Measurements from ENCODE around the gene TEDC1. TPM values are rescaled to one million over a fixed set of nuclear protein-coding genes. Genes with fewer than 3 reads are reported as not detected.

The TEDC1 gene
- total and polyA plus RNA-seq, 2 donors from 2014 or later: 6.9 to 13.2 TPM

DNA sequence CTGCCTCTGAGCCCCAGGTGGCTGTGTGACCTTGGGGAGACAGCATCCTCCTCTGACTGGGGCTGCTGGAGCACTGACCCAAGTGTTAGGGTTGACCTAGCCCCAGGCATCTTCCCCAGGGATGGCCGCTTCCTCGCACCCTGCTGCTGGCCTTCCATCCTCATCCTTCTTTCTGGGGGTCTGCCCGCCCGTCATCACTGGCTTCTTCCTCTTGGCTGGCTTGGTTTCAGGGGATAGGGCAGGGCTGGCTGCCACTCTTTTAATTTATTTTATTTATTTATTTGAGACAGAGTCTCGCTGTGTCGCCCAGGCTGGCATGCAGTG lies 3.5 kb downstream of the TEDC1 start:
- Histone ChIP-seq H3K27me3 (ENCODE audit: control insufficient read depth, insufficient read depth, low read length) (no peaks in the 10 kb centered on the region), H3K9me3 (ENCODE audit: control insufficient read depth in 2 of 3, insufficient read depth in 1 of 3, low read length in 3 of 3) (no peaks in the 10 kb centered on the region), H3K27ac (ENCODE audit: low read depth in 2 of 2, low read length in 2 of 2) (no peak overlapping the region), H3K4me1 (ENCODE audit: control insufficient read depth in 2 of 3, insufficient read depth in 2 of 3, low read depth in 1 of 3, low read length in 3 of 3) (peaks cover 0 to 2% (median 0%) of the 10 kb centered on the region in 3 donors), H3K36me3 (ENCODE audit: control insufficient read depth in 2 of 3, insufficient read depth in 3 of 3, low read length in 3 of 3) (no peaks in the 10 kb centered on the region), H3K9ac (ENCODE audit: low read length in 3 of 3) (no peak overlapping the region), H3K4me3 (ENCODE audit: low read length in 3 of 3) (no peak overlapping the region)
- FAIRE-seq (no peak), DNase-seq (no peak)
- TF ChIP-seq, protein P1, sequence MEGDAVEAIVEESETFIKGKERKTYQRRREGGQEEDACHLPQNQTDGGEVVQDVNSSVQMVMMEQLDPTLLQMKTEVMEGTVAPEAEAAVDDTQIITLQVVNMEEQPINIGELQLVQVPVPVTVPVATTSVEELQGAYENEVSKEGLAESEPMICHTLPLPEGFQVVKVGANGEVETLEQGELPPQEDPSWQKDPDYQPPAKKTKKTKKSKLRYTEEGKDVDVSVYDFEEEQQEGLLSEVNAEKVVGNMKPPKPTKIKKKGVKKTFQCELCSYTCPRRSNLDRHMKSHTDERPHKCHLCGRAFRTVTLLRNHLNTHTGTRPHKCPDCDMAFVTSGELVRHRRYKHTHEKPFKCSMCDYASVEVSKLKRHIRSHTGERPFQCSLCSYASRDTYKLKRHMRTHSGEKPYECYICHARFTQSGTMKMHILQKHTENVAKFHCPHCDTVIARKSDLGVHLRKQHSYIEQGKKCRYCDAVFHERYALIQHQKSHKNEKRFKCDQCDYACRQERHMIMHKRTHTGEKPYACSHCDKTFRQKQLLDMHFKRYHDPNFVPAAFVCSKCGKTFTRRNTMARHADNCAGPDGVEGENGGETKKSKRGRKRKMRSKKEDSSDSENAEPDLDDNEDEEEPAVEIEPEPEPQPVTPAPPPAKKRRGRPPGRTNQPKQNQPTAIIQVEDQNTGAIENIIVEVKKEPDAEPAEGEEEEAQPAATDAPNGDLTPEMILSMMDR (IDR thresholded peaks at IDR 0.05; ENCODE audit: borderline replicate concordance, extremely low read depth, insufficient read depth): no peak
- intact Hi-C loops (cut with DNase I): no loop called here

DNA sequence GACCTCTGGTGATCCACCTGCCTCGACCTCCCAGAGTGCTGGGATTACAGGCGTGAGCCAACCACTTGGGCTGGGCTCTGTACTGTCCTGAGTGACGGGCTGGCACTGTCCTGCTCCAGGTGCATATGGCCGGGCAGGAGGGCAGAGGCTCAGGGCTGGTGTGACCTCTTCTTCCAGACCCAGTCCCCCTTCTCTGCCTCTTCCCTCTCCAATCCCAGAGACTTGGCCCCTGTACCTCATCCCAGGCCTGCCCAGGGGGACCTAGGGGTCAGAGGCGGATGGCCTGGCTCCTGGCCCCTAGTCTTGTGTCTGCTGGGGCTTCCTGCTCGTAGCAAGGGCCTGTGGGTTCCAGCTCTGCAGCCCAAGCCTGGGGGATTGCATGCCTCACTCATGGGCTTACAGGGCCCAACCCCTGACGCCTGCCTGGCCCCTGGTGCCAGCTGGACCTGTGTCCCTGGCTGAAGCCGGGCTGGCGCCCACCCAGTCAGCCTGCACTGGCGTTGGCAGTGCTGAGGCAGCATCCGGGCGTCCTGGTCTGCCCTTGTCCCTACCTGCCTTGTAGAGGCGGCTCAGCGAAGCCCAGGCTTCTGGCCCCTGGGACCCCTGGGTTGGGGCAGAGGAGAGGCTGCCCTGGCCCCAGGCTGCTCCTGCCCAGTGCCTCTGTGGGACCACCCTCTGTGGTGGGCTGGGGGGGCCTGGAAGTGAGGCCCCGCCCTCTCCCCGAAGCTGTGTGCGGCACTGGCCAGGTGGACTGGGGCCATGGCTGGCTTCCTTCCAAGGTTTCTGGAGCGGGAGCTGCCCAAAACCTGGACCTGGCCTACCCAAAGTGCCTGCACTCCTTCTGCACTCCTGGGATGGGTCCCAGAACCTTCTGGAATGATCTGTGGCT lies 4.3 kb downstream of the TEDC1 start:
- Histone ChIP-seq H3K9ac (ENCODE audit: low read length in 3 of 3) (no peak overlapping the region), H3K4me3 (ENCODE audit: low read length in 3 of 3) (no peak overlapping the region), H3K36me3 (ENCODE audit: control insufficient read depth in 2 of 3, insufficient read depth in 3 of 3, low read length in 3 of 3) (no peaks in the 10 kb centered on the region), H3K27ac (ENCODE audit: low read depth in 2 of 2, low read length in 2 of 2) (no peak overlapping the region), H3K4me1 (ENCODE audit: control insufficient read depth in 2 of 3, insufficient read depth in 2 of 3, low read depth in 1 of 3, low read length in 3 of 3) (no peaks in the 10 kb centered on the region), H3K9me3 (ENCODE audit: control insufficient read depth in 2 of 3, insufficient read depth in 1 of 3, low read length in 3 of 3) (no peaks in the 10 kb centered on the region), H3K27me3 (ENCODE audit: control insufficient read depth, insufficient read depth, low read length) (no peaks in the 10 kb centered on the region)
- peak in 3 of 5 donors; percentile 9 to 79 (median 40) for DNase-seq
- TF ChIP-seq, protein P1 (IDR thresholded peaks at IDR 0.05; ENCODE audit: borderline replicate concordance, extremely low read depth, insufficient read depth): no peak
- intact Hi-C loops (cut with DNase I): no loop called here
- no peak for FAIRE-seq

DNA sequence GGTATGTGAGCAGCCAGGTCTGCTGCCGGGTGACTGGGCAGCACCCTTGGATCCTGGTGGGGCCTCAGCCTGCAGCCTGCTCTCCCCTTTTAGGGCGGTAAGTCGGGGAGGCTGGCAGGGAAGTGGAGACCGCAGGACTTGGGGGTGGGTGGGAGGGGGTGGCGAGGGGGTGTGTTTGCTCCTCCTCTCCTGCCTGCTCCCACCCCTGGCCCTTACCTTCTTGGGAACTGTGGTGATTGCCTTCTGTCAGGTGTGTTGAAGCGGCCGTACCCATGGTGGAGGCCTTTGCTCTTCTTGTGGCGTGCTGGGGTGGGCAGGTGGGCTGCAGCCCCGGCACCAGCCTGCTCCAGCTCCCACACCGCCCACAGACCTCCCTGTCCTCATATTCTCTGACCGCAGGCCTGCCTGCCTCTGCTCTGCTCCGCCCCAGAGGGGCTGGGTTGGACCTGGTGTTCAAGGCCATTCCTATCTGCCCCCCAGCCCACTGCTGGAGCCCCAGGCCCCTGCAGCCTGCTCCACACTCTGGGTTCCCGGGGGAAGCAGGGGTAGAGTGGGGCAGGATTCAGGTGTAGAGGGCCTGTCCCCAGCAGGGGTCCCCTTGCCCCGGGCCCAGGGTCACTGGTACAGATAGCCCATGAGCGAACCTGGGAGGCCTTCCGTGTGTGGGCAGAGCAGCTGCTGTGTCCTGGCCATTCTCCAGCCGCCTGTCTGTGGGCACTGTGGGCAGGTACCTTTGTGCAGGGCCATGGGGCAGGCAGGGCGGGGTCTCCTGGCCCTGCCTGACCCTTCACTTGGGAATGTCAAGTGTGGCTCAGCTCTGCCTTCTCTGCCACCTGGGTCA lies 5.2 kb downstream of the TEDC1 start:
- no peak overlapping the region for H3K9ac ChIP-seq (ENCODE audit: low read length in 3 of 3)
- intact Hi-C loops (cut with DNase I): no loop called here
- H3K36me3 ChIP-seq (ENCODE audit: control insufficient read depth in 2 of 3, insufficient read depth in 3 of 3, low read length in 3 of 3): no peaks in the 10 kb centered on the region
- H3K27ac ChIP-seq (ENCODE audit: low read depth in 2 of 2, low read length in 2 of 2): no peak overlapping the region
- no peaks in the 10 kb centered on the region for H3K9me3 ChIP-seq (ENCODE audit: control insufficient read depth in 2 of 3, insufficient read depth in 1 of 3, low read length in 3 of 3)
- peak in 2 of 5 donors; percentile 45 to 69 for DNase-seq
- no peaks in the 10 kb centered on the region for H3K4me1 ChIP-seq (ENCODE audit: control insufficient read depth in 2 of 3, insufficient read depth in 2 of 3, low read depth in 1 of 3, low read length in 3 of 3)
- no peak for FAIRE-seq
- TF ChIP-seq, protein P1 (IDR thresholded peaks at IDR 0.05; ENCODE audit: borderline replicate concordance, extremely low read depth, insufficient read depth): no peak
- no peak overlapping the region for H3K4me3 ChIP-seq (ENCODE audit: low read length in 3 of 3)
- no peaks in the 10 kb centered on the region for H3K27me3 ChIP-seq (ENCODE audit: control insufficient read depth, insufficient read depth, low read length)

Measured in kidney (tissue), 14 donors.